ENCODE results near the gene OPHN1.
"Not testable (repeated sequence)": the region's sequence is repeated elsewhere in the genome, so short reads cannot be mapped to it uniquely, and the experiment has no call there.

OPHN1 gene

DNA sequence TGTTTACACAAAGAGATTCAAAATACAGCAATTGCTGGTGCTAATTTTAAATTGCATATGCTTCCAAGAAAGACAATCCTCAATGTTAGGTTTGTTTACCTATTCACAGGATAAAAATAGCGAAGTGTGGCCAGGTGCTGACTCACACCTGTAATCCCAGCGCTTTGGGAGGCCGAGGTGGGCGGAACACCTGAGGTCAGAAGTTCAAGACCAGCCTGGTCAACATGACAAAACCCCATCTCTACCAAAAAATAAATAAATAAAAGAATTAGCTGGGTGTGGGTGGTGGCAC, 77.7 kb downstream of the OPHN1 start:
- no peak for DNase-seq (ENCODE audit: low read depth)
- no peak overlapping the region for H3K4me3 ChIP-seq (ENCODE audit: low read depth, low read length)
- TF ChIP-seq, protein P1, sequence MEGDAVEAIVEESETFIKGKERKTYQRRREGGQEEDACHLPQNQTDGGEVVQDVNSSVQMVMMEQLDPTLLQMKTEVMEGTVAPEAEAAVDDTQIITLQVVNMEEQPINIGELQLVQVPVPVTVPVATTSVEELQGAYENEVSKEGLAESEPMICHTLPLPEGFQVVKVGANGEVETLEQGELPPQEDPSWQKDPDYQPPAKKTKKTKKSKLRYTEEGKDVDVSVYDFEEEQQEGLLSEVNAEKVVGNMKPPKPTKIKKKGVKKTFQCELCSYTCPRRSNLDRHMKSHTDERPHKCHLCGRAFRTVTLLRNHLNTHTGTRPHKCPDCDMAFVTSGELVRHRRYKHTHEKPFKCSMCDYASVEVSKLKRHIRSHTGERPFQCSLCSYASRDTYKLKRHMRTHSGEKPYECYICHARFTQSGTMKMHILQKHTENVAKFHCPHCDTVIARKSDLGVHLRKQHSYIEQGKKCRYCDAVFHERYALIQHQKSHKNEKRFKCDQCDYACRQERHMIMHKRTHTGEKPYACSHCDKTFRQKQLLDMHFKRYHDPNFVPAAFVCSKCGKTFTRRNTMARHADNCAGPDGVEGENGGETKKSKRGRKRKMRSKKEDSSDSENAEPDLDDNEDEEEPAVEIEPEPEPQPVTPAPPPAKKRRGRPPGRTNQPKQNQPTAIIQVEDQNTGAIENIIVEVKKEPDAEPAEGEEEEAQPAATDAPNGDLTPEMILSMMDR (IDR thresholded peaks at IDR 0.05; ENCODE audit: insufficient read depth, low read depth, low read length, missing control alignments), result no peak

DNA sequence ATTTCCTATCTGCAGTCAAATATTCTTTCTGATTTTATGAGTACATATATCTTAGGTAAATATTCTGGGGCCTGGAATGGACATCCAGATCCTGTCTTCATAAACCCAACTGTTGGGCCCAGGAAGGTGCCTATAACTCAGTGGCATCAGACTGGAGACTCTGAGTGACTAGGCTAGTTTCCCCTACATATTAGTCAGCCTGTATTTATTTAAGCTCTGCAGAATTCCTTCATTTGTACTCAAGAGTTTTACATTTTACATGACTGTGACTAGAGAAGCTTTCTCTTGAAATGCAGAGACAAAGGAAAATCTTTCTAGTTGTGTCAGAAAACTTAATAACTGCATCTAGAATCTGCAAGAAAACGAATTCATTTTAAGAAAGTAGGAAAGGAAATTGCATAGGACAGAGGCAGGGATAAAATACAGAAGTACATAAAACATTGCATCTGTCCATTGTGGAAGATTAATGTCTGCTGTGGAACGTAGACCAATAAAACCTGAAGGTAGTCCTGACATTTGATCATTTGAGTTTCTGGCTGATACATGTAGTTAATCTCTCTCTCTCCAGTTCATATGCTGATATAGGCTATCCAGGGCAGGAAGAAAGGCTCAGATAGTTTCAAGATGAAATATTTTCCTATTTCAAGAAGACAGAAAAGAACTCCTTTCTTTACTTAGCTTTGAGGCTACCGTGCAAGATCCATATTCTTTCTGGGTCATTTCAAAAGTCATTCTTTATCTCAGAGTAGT, 78.2 kb downstream of the OPHN1 start:
- TF ChIP-seq, protein P1 (IDR thresholded peaks at IDR 0.05; ENCODE audit: insufficient read depth, low read depth, low read length, missing control alignments), result no peak
- DNase-seq (ENCODE audit: low read depth), result no peak
- H3K4me3 ChIP-seq (ENCODE audit: low read depth, low read length), result no peak overlapping the region

DNA sequence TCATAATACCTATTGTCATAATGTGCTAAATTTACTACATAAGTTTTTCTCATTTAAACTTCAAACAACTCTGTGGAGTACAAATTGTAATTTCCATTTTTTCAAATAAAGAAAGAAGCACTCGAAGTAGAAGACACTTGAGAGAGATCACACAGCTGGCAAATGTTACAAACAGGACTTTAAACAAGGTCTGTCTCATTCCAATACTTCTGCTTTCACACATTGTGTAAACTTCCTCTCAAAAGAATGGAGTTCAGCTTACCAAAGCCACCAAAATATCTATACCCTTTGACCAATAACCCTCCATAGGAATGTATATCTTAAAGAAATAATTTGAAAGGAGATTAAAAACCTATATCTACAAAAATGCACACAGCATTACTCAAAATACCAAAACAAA, 88.3 kb downstream of the OPHN1 start:
- no peak overlapping the region for H3K4me3 ChIP-seq (ENCODE audit: low read depth, low read length)
- DNase-seq (ENCODE audit: low read depth), result no peak
- TF ChIP-seq, protein P1 (IDR thresholded peaks at IDR 0.05; ENCODE audit: insufficient read depth, low read depth, low read length, missing control alignments), result no peak

DNA sequence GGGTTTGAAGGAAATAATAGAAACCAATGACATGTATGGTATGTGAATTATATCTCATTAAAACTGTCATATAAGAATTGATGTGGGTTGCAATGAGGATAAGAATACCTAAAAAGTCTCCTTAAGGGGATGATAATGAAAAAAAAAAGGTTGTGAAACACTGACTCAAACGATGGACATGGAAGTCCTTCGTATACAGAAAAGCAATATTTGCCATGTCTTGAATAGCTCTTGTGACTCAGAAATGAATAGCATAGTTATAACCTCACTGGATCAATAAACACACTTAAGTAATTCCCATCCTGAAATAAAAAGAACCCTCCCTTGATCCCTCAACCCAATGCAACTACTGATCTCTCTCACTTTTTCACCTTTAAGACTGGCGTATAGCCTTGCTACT, 89.7 kb downstream of the OPHN1 start:
- TF ChIP-seq, protein P1 (IDR thresholded peaks at IDR 0.05; ENCODE audit: insufficient read depth, low read depth, low read length, missing control alignments), result no peak
- H3K4me3 ChIP-seq (ENCODE audit: low read depth, low read length), result no peak overlapping the region
- DNase-seq (ENCODE audit: low read depth), result no peak

DNA sequence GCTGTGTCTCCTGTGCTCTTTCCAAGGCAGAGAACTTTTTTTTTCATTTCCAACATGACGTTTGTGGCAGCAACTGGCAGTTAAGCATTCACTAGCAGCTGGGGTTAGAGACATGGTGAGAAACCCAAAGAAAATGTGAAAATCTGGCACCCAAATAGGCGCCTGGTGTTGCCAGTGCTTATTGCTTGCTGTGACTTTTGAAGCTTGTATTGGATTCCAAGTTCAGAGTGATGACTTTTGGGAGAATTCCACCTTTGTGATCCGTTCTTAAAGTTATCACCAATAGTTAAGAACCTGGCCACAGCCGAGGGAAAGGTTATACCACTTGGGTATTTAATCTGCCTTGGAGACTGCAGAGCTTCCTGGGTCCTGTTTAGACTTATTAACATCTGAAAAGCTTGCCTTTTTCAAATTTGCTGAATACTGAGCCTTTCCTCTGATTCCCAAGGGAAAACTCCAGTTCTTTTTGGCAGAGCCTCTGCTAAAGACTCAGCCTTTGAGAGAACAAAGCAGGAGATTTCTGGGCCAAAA, 101.0 kb downstream of the OPHN1 start:
- DNase-seq (ENCODE audit: low read depth), result no peak
- TF ChIP-seq, protein P1 (IDR thresholded peaks at IDR 0.05; ENCODE audit: insufficient read depth, low read depth, low read length, missing control alignments), result no peak
- no peak overlapping the region for H3K4me3 ChIP-seq (ENCODE audit: low read depth, low read length)

DNA sequence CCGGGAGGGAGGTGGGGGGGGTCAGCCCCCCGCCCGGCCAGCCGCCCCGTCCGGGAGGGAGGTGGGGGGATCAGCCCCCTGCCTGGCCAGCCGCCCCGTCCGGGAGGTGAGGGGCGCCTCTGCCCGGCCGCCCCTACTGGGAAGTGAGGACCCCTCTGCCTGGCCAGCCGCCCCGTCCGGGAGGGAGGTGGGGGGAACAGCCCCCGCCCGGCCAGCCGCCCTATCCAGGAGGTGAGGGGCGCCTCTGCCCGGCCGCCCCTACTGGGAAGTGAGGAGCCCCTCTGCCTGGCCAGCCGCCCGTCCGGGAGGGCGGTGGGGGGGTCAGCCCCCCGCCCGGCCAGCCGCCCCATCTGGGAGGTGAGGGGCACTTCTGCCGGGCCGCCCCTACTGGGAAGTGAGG, 106.5 kb downstream of the OPHN1 start:
- not testable (repeated sequence) for DNase-seq (ENCODE audit: low read depth); H3K4me3 ChIP-seq (ENCODE audit: low read depth, low read length)

DNA sequence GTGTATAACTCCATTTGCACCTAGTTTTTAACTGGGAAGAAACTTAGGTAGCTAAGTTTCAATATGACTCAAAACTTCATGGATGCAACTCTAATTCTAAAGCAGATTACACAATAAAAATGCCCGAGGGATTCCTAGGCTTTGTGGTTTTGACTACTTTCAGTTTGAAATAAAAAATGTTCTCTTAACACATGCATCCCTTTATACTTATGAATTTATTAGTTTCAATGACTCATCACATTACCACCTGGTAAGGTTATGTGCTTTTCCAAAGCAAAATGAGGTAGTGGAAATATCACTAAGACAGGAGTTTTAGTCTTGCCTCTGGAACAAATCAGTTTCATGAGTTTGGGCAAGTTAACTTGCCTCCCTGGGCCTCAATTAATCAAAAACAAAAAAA, 125.5 kb downstream of the OPHN1 start:
- TF ChIP-seq, protein P1 (IDR thresholded peaks at IDR 0.05; ENCODE audit: insufficient read depth, low read depth, low read length, missing control alignments), result no peak
- no peak overlapping the region for H3K4me3 ChIP-seq (ENCODE audit: low read depth, low read length)
- no peak for DNase-seq (ENCODE audit: low read depth)

Data from GM12865 (cell line).